HG03108 (cell line): Measurements from ENCODE around the gene DOCK11.
"Not testable (repeated sequence)": the region's sequence is repeated elsewhere in the genome, so short reads cannot be mapped to it uniquely, and the experiment has no call there.

Experiments
- ATAC-seq: cut with Tn5 transposase; IDR thresholded peaks from one replicate; pipeline ENCODE4 v1.9.1; 2021; ENCODE audit warnings: moderate library complexity; ENCODE audit not compliant: unreplicated experiment

The DOCK11 gene

GRCh38 chrX:118685393-118685792 lies 189.8 kb downstream of the DOCK11 start:
- ATAC-seq = no peak

GRCh38 chrX:118688935-118689334 lies 193.3 kb downstream of the DOCK11 start:
- ATAC-seq = no peak

GRCh38 chrX:118693843-118694242 lies 198.2 kb downstream of the DOCK11 start:
- ATAC-seq = no peak

DNA sequence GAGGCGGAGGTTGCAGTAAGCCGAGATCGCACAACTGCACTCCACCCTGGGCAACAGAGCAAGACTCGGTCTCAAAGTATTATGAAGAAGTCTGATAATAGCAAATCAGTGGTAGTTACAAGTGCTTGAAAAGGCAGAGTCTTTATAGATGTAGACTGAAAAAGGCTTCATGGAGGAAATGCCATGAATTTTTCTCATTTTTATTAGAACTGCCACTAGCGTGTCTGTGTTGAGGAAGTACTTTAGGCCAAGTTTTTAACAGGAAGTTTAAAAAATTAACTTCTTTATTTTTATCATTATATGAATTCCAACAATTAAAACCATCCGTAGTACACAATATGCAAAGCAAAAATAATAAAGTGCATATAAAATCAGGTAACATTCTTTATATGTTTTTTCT lies 199.0 kb downstream of the DOCK11 start:
- ATAC-seq = no peak

DNA sequence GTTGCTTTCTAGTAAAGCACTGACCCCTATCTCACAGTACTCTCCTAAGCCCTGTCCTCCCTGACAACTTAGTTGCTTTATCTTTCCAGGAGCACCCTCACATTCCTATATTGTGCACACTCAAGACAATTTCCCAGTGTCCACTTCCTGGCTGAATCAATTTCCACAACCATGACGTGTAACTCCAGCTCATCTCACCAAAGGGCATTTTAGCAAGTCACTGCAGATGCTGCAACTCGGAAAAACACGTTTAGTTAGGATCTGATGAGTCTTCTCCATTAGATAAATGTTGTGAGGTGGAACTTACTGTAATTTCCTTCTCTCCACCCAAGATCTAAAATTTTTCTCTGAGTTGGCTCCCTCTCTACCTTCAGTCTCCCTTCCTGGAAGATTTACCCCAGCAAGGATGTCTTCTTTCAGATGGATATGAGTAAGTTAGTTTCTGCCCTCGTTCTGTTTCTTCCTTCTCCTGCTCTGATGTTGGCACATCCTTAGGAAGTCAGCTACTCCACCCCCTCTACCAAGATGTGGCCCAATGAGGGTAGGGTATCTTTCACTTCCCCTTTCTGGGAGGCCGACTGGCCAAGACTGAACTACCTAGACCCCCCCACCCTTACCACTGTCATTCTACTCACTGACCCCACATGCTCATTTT lies 203.0 kb downstream of the DOCK11 start:
- no peak for ATAC-seq

GRCh38 chrX:118702741-118703140 lies 207.1 kb downstream of the DOCK11 start:
- no peak for ATAC-seq

GRCh38 chrX:118706681-118707080 lies 211.1 kb downstream of the DOCK11 start:
- no peak for ATAC-seq

- no peak for ATAC-seq
Observed at GRCh38 chrX:118714521-118714920, 218.9 kb downstream of the DOCK11 start.

- ATAC-seq = not testable (repeated sequence)
Observed at GRCh38 chrX:118715917-118716316, 220.3 kb downstream of the DOCK11 start.

DNA sequence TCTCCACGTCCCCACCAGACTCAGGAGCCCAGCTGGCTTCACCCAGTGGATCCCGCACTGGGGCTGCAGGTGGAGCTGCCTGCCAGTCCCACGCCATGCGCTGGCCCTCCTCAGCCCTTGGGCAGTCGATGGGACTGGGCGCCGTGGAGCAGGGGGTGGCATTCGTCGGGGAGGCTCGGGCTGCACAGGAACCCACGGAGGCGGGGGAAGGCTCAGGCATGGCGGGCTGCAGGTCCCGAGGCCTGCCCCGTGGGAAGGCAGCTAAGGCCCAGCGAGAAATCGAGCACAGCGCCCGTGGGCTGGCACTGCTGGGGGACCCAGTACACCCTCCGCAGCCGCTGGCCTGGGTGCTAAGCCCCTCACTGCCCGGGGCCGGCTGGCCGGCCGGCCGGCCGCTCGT lies 221.2 kb downstream of the DOCK11 start:
- ATAC-seq = not testable (repeated sequence)

DNA sequence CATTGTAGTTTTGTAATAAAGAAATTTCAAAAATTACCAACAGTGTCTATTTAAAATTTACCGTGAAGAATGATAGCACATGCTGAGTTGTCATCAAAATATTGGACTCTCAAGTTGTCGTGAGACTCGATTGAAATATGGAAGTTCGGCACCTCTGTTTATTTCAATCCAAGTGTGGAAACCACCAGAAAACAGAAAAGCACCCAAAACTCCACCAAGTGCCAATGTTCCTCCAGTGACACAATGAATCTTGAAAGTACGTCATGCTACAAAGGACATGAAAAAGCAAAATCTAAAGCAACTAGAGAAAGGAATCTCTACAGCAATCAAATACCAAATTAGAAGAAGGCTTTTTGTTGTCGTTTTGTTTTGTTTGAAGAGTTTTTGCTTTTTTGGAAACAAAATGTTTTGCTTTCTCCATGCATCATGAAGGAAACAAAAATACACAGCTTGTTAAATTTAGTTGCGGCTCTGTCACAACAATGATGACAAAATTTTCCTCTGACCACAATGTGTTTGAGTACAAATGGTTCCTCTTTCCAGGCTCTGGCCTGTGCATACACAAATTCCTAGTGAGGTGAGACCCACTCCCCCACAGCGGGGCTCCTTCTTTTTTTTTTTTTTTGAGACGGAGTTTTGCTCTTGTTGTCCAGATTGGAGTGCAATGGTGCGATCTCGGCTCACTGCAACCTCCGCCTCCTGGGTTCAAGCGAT lies 222.2 kb downstream of the DOCK11 start:
- no peak for ATAC-seq

DNA sequence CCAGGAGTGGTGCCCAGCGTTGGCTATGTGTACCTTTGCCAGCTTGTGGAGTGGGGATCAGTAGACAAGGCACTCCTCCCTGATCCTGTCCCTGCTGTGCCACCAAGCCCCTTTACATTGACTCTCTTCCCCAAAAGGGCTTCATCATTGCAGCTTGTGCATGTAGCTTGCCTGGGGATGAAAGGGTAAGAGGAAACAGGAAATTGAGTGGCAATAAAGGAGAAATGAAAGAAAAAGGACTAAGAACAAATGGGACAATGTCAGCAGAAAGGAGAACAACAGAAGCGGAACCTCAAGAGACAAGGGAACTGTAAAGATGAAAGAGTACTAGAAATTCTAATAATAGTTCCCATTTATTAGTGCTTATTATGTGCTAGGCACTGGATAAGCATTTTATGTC lies 223.1 kb downstream of the DOCK11 start:
- no peak for ATAC-seq

- ATAC-seq = no peak
Observed at GRCh38 chrX:118720058-118720707, 224.6 kb downstream of the DOCK11 start.

GRCh38 chrX:118723376-118723775 lies 227.8 kb downstream of the DOCK11 start:
- ATAC-seq = no peak

DNA sequence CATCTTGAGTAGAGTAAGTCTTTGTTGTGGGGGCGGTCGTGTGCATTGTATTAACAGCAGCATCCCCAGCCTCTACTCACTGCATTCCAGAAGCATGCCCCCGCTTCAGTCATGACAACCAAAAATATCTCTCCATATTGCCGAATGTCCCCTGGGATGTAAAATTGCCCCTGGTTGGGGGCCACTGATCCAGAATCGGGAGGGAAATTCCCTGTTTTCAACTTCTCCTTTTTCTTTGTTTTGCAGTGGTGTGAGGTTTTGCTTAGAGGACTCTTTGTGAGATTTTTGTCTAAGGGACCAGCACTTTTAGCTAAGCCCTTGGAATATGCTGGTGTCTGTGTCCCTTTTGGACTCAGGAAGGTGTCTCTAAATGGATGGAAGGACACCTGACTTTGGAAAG lies 228.8 kb downstream of the DOCK11 start:
- ATAC-seq = no peak

- no peak for ATAC-seq
Observed at GRCh38 chrX:118724775-118725174, 229.2 kb downstream of the DOCK11 start.

GRCh38 chrX:118726396-118726795 lies 230.8 kb downstream of the DOCK11 start:
- ATAC-seq = no peak

DNA sequence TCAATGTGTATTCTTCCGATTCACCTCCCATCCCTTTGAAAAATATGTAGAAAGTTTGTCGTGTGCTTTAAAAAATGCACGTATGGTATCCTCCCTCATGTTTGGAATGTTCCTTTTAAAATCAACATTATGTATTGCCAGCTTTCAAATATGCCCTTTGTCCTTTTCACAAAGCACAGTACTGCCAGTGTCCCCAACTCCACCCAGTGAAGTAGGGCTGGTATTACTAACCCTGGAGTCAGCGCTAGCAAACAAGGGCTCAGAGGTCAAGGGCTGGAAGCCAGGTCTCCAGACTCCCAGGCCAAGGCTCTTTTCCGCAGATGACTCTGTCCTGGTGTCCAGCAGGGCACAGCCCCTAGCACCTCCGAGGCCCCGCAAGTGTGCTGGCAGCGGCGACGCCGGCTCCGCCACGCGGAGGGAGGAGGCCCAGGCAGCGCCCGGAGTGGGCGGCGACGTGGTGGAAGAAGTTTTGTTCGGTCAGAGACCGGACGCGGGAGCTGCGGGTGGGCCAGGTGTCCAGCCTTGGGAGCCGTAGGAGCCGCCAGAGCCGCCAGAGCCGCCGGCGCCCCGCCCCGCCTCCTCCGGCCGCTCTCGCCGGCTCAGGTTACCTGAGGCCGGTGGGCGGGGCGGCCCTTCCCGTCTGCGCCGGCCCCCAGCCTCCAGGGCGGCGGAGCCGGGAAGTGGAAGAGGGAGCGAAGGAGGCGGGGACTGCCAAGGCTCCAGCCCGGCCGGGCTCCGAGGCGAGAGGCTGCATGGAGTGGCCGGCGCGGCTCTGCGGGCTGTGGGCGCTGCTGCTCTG lies 231.5 kb downstream of the DOCK11 start, which contains the start of gene IL13RA1:
TSS of gene IL13RA1 (plus strand) at position 720 of the 799 bp plus-strand sequence. CDS start at position 753, 33 bp downstream.
- peak; percentile 72 for ATAC-seq

DNA sequence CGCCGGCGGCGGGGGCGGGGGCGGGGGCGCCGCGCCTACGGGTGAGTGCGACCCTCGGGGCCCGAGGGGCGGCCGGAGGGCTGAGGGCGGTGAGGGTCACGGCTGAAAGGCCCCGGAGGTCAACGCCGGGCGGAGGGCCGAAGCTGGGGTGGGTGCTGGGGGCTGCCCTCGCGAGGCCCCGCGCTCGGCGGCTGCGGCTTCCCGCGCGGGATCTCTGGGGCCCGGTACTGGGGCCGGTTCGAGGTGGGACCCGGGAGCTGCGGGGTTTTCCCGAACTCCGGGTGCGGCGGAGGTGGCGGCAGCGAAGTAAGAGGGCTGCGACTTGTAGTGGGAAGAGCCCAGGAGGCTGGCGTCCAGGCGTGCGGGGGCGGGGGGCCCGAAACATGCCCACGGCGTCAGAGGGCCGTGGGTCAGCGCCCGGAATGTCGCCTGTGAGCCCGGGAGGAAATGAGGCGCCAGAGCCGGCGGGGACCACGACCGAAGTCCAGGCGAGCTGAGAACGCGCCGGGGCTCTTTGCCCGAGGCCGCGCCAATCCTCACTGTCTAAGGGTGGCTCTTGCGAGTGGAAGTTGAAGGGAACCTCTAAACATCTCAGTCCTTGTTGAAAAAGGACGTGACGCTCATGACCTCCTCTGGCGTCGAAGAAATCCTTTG lies 232.2 kb downstream of the DOCK11 start:
- ATAC-seq = no peak

- no peak for ATAC-seq
Observed at GRCh38 chrX:118729042-118729652, 233.5 kb downstream of the DOCK11 start.
